Trophoblast cell (in vitro differentiated cells and primary cell): ENCODE results near the gene CDH5.

Experiments used
- DNase-seq, 2 donors: peaks; one replicate each; pipeline ENCODE4 v3.0.0-alpha.2; 2016
- H2AFZ ChIP-seq: 2 replicates; pipeline ENCODE4 v1.6.1; 2013; ENCODE audit warnings: low read length, moderate library complexity, mild to moderate bottlenecking; ENCODE audit not compliant: insufficient read depth, poor library complexity
- H2AK5ac ChIP-seq: 2 replicates; pipeline ENCODE4 v1.6.1; 2013; ENCODE audit warnings: mild to moderate bottlenecking, low read length
- H2BK120ac ChIP-seq: 2 replicates; pipeline ENCODE4 v1.6.1; 2013; ENCODE audit warnings: low read length, mild to moderate bottlenecking, moderate library complexity; ENCODE audit not compliant: insufficient read depth, poor library complexity
- H2BK12ac ChIP-seq: 2 replicates; pipeline ENCODE4 v1.6.1; 2013; ENCODE audit warnings: mild to moderate bottlenecking, low read length, moderate library complexity
- H2BK5ac ChIP-seq: 2 replicates; pipeline ENCODE4 v1.6.1; 2013; ENCODE audit warnings: low read length, low read depth, moderate library complexity, mild to moderate bottlenecking; ENCODE audit not compliant: poor library complexity
- H3K14ac ChIP-seq: 2 replicates; pipeline ENCODE4 v1.6.1; 2013; ENCODE audit warnings: mild to moderate bottlenecking, low read length
- H3K18ac ChIP-seq: 2 replicates; pipeline ENCODE4 v1.6.1; 2013; ENCODE audit warnings: mild to moderate bottlenecking, low read length
- H3K23ac ChIP-seq: 2 replicates; pipeline ENCODE4 v1.6.1; 2013; ENCODE audit warnings: low read length
- H3K27ac ChIP-seq: 2 replicates; pipeline ENCODE4 v1.5.1; 2013; ENCODE audit warnings: low read depth, mild to moderate bottlenecking, inconsistent platforms, low read length, moderate library complexity
- H3K27me3 ChIP-seq: 2 replicates; pipeline ENCODE4 v1.6.1; 2013; ENCODE audit warnings: inconsistent platforms, mild to moderate bottlenecking, low read length, moderate library complexity; ENCODE audit not compliant: insufficient read depth
- H3K36me3 ChIP-seq, 2 experiments: 1 replicate in 1 of 2; 2 replicates in 1 of 2; pipeline ENCODE4 v1.6.1; 2013; ENCODE audit warnings: low read length in 2 of 2, mild to moderate bottlenecking in 2 of 2, moderate library complexity in 1 of 2; ENCODE audit not compliant: insufficient read depth in 2 of 2, control insufficient read depth in 1 of 2
- H3K4ac ChIP-seq: 2 replicates; pipeline ENCODE4 v1.6.1; 2013; ENCODE audit warnings: low read depth, mild to moderate bottlenecking, low read length, moderate library complexity
- H3K4me1 ChIP-seq, 2 experiments: 1 replicate in 1 of 2; 2 replicates in 1 of 2; pipeline ENCODE4 v1.6.1; 2013; ENCODE audit warnings: low read length in 2 of 2, mild to moderate bottlenecking in 2 of 2, moderate library complexity in 1 of 2; ENCODE audit not compliant: insufficient read depth in 2 of 2, control insufficient read depth in 1 of 2
- H3K4me2 ChIP-seq: 2 replicates; pipeline ENCODE4 v1.6.1; 2013; ENCODE audit warnings: inconsistent platforms, mild to moderate bottlenecking, low read length, moderate library complexity
- H3K4me3 ChIP-seq: 2 replicates; pipeline ENCODE4 v1.5.1; 2013; ENCODE audit warnings: mild to moderate bottlenecking, low read depth, low read length, inconsistent platforms
- H3K79me1 ChIP-seq: one replicate; pipeline ENCODE4 v1.6.1; 2013; ENCODE audit warnings: low read length
- H3K79me2 ChIP-seq: 2 replicates; pipeline ENCODE4 v1.6.1; 2013; ENCODE audit warnings: low read length, mild to moderate bottlenecking; ENCODE audit not compliant: control insufficient read depth, insufficient read depth, poor library complexity
- H3K9ac ChIP-seq: 2 replicates; pipeline ENCODE4 v1.6.1; 2013; ENCODE audit warnings: mild to moderate bottlenecking, low read length
- H3K9me3 ChIP-seq: 2 replicates; pipeline ENCODE4 v1.6.1; 2013; ENCODE audit warnings: low read depth, mild to moderate bottlenecking, control low read depth, inconsistent platforms, low read length; ENCODE audit not compliant: insufficient read depth
- H4K12ac ChIP-seq: 2 replicates; pipeline ENCODE4 v1.6.1; 2013; ENCODE audit warnings: low read depth, mild to moderate bottlenecking, low read length, moderate library complexity
- H4K8ac ChIP-seq: 2 replicates; pipeline ENCODE4 v1.6.1; 2013; ENCODE audit warnings: low read depth, mild to moderate bottlenecking, low read length, moderate library complexity
- H4K91ac ChIP-seq: one replicate; pipeline ENCODE4 v1.6.1; 2013; ENCODE audit warnings: low read depth, mild to moderate bottlenecking, low read length, moderate library complexity
- WGBS: extraction: QIAGEN DNeasy Blood & Tissue Kit; methylation state at CpG from one replicate; pipeline ENCODE4 v1.1.7; 2013; ENCODE audit warnings: missing lambda C conversion rate; ENCODE audit not compliant: insufficient read length, insufficient coverage; ENCODE audit errors: extremely low coverage; 5-methylcytosine and 5-hydroxymethylcytosine counted together

The CDH5 gene

GRCh38 chr16:66370786-66371684, 4.5 kb downstream of the CDH5 start:
- H3K9ac ChIP-seq = no peak overlapping the region
- no peaks in the 10 kb centered on the region for H3K79me2 ChIP-seq
- H3K4me3 ChIP-seq = no peak overlapping the region
- no peak overlapping the region for H4K8ac ChIP-seq
- no peak overlapping the region for H3K18ac ChIP-seq
- H3K23ac ChIP-seq = no peak overlapping the region
- no peak overlapping the region for H2BK120ac ChIP-seq
- H3K36me3 ChIP-seq = no peaks in the 10 kb centered on the region
- H3K79me1 ChIP-seq = peaks cover 2% of the 10 kb centered on the region
- no peak overlapping the region for H4K91ac ChIP-seq
- WGBS = no CpG with 5 or more reads among the region's 9 CpGs
- H3K9me3 ChIP-seq = no peaks in the 10 kb centered on the region
- H4K12ac ChIP-seq = no peak overlapping the region
- H2BK5ac ChIP-seq = no peak overlapping the region
- no peak overlapping the region for H2AFZ ChIP-seq
- peak overlapping the region; percentile 5 for H2AK5ac ChIP-seq
- no peak for DNase-seq
- no peaks in the 10 kb centered on the region for H3K27me3 ChIP-seq
- H3K4ac ChIP-seq = no peak overlapping the region
- H3K14ac ChIP-seq = no peak overlapping the region
- H3K4me1 ChIP-seq = peaks cover 0 to 2% of the 10 kb centered on the region in 2 experiments
- H3K4me2 ChIP-seq = no peak overlapping the region
- H2BK12ac ChIP-seq = no peak overlapping the region
- no peak overlapping the region for H3K27ac ChIP-seq

- H3K4ac ChIP-seq = no peak overlapping the region
Measured at GRCh38 chr16:66372078-66372897, 5.8 kb downstream of the CDH5 start.

DNA sequence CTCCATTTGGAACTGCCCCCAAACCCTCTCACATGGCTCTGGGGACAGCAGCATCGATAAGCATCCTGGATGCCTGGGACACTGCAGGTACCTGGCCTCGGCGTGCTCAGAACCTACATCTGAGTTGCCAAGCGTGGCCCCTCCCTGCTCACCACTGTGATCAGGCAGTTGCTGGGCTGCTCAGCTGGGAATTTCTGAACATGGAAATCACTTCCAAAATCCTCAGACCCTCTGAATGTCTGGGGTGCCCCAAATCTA, 6.3 kb downstream of the CDH5 start:
- Histone ChIP-seq H2AK5ac (no peak overlapping the region), H3K23ac (no peak overlapping the region), H3K14ac (no peak overlapping the region), H2BK5ac (no peak overlapping the region), H4K8ac (no peak overlapping the region), H4K91ac (no peak overlapping the region), H3K27me3 (no peaks in the 10 kb centered on the region), H3K79me1 (peaks cover 10% of the 10 kb centered on the region), H4K12ac (no peak overlapping the region), H3K4ac (no peak overlapping the region), H3K9me3 (no peaks in the 10 kb centered on the region), H2BK120ac (no peak overlapping the region), H2AFZ (no peak overlapping the region), H3K79me2 (peaks cover 1% of the 10 kb centered on the region), H3K18ac (no peak overlapping the region), H3K4me3 (no peak overlapping the region), H3K4me2 (no peak overlapping the region), H3K27ac (no peak overlapping the region), H3K4me1 (peaks cover 8 to 10% of the 10 kb centered on the region in 2 experiments), H2BK12ac (no peak overlapping the region), H3K36me3 (no peaks in the 10 kb centered on the region), H3K9ac (no peak overlapping the region)
- no CpG with 5 or more reads among the region's 4 CpGs for WGBS
- no peak for DNase-seq

More at GRCh38 chr16:66372078-66372897, 5.8 kb downstream of the CDH5 start:
- H3K4me2 ChIP-seq = no peak overlapping the region
- no peak overlapping the region for H3K9ac ChIP-seq
- no peak overlapping the region for H2AFZ ChIP-seq
- H2BK5ac ChIP-seq = no peak overlapping the region
- no CpG with 5 or more reads among the region's 15 CpGs for WGBS
- no peak overlapping the region for H3K14ac ChIP-seq
- H3K27me3 ChIP-seq = no peaks in the 10 kb centered on the region
- no peak overlapping the region for H4K12ac ChIP-seq
- no peak overlapping the region for H3K18ac ChIP-seq
- no peak overlapping the region for H3K27ac ChIP-seq
- no peaks in the 10 kb centered on the region for H3K9me3 ChIP-seq
- H3K23ac ChIP-seq = no peak overlapping the region
- no peaks in the 10 kb centered on the region for H3K36me3 ChIP-seq
- no peak overlapping the region for H4K91ac ChIP-seq
- H3K79me1 ChIP-seq = peaks cover 6% of the 10 kb centered on the region
- H3K4me3 ChIP-seq = no peak overlapping the region
- H2AK5ac ChIP-seq = no peak overlapping the region
- H3K79me2 ChIP-seq = peaks cover 1% of the 10 kb centered on the region
- no peak overlapping the region for H4K8ac ChIP-seq
- no peak overlapping the region for H2BK120ac ChIP-seq
- H3K4me1 ChIP-seq = peaks cover 6 to 8% of the 10 kb centered on the region in 2 experiments
- H2BK12ac ChIP-seq = no peak overlapping the region
- DNase-seq = no peak

GRCh38 chr16:66373667-66374066, 7.2 kb downstream of the CDH5 start:
- H4K12ac ChIP-seq = no peak overlapping the region
- no peaks in the 10 kb centered on the region for H3K9me3 ChIP-seq
- H3K27me3 ChIP-seq = no peaks in the 10 kb centered on the region
- H3K9ac ChIP-seq = no peak overlapping the region
- H3K4me2 ChIP-seq = no peak overlapping the region
- H4K8ac ChIP-seq = no peak overlapping the region
- WGBS = no CpG with 5 or more reads among the region's 5 CpGs
- H2BK5ac ChIP-seq = no peak overlapping the region
- no peak for DNase-seq
- H2AFZ ChIP-seq = no peak overlapping the region
- peaks cover 1% of the 10 kb centered on the region for H3K79me2 ChIP-seq
- no peak overlapping the region for H3K27ac ChIP-seq
- no peak overlapping the region for H2AK5ac ChIP-seq
- no peak overlapping the region for H3K18ac ChIP-seq
- no peak overlapping the region for H2BK12ac ChIP-seq
- H3K4me3 ChIP-seq = no peak overlapping the region
- peaks cover 12% of the 10 kb centered on the region for H3K79me1 ChIP-seq
- no peak overlapping the region for H4K91ac ChIP-seq
- H3K14ac ChIP-seq = no peak overlapping the region
- H3K4ac ChIP-seq = no peak overlapping the region
- H2BK120ac ChIP-seq = no peak overlapping the region
- no peak overlapping the region for H3K23ac ChIP-seq
- peaks cover 12 to 14% of the 10 kb centered on the region in 2 experiments for H3K4me1 ChIP-seq
- H3K36me3 ChIP-seq = no peaks in the 10 kb centered on the region
